ENCODE data around the gene COX4I2.

DNA sequence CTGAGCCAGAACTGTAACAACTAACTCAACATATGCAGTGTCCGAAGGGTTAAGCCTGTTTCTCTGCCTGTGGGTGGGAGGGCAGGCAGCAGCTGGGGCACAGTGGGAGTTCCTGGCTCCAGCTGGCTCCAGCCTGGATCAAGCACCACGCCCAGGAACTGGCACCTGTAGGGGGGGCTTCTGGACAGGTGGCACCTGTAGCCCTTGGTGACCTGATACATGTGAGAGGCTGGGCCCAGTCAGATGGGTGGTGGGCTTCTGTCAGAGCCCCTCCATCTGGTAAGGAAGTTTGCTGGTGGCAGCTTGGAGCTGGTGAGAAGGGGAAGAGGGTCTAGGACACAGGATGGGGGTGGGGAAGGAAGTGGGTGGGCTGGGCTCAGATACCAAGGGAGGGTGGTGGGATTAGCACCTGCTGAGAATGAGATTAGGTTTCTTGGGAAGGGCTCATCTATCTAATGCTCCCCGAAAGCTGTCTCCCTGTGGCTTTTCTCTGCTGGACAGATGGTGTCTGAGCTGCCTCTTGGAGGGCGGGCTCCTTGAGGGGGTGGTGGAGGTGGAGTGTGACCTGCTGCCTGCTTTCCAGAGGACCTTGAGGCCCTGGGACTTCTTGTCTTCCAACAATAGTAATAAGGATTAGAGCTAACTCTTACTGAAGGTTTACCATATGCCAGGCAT is 56.4 kb downstream of the COX4I2 start:
- TF ChIP-seq CTCF (IDR thresholded peaks at IDR 0.05), result no peak
- no peak for TF ChIP-seq POLR2AphosphoS5 (IDR thresholded peaks at IDR 0.05)
- TF ChIP-seq POLR2A (IDR thresholded peaks at IDR 0.05; ENCODE audit: low read depth), result no peak
- TF ChIP-seq EP300 (IDR thresholded peaks at IDR 0.05), result no peak

Data from esophagus muscularis mucosa (tissue), 4 donors.